ENCODE measurements around the gene GRK5. TPM values are rescaled to one million over a fixed set of nuclear protein-coding genes. Genes with fewer than 3 reads are reported as not detected.

GRK5 gene
- polyA plus RNA-seq, 1 donor from 2014 or later, result 34.9 TPM

- Histone ChIP-seq H3K9ac (ENCODE audit: low read length) (no peak overlapping the region), H3K27ac (ENCODE audit: low read length) (no peak overlapping the region), H3K79me2 (replicated peaks; ENCODE audit: insufficient read depth, low read length) (no peaks in the 10 kb centered on the region), H3K9me3 (ENCODE audit: low read length) (no peaks in the 10 kb centered on the region), H3F3A (ENCODE audit: insufficient read depth, low read length, poor library complexity, severe bottlenecking) (no peaks in the 10 kb centered on the region), H3K36me3 (ENCODE audit: insufficient read depth, low read length) (no peaks in the 10 kb centered on the region), H3K27me3 (ENCODE audit: insufficient read depth, low read depth, low read length) (no peaks in the 10 kb centered on the region), H3K4me2 (ENCODE audit: low read length) (no peak overlapping the region), H3K9me2 (ENCODE audit: insufficient read depth, low read length) (no peaks in the 10 kb centered on the region), H2AFZ (ENCODE audit: low read depth, low read length) (no peak overlapping the region), H4K20me1 (ENCODE audit: insufficient read depth) (no peaks in the 10 kb centered on the region), H3K4me3 (ENCODE audit: low read length) (no peak overlapping the region)
- no peak for TF ChIP-seq TAF1 (IDR thresholded peaks at IDR 0.05; ENCODE audit: low read depth)
- no peak for TF ChIP-seq EZH2 (IDR thresholded peaks at IDR 0.05; ENCODE audit: borderline replicate concordance, insufficient read depth, low read length, poor library complexity, severe bottlenecking)
- no peak for TF ChIP-seq REST (IDR thresholded peaks at IDR 0.05; ENCODE audit: borderline replicate concordance)
- no peak for TF ChIP-seq CTCF (IDR thresholded peaks at IDR 0.05; ENCODE audit: poor library complexity, severe bottlenecking)
- no peak for TF ChIP-seq SMC3 (conservative IDR thresholded peaks at IDR 0.05; ENCODE audit: poor library complexity)
- no peak for TF ChIP-seq POLR2AphosphoS5 (IDR thresholded peaks at IDR 0.05)
- TF ChIP-seq RAD21 (conservative IDR thresholded peaks at IDR 0.05), result no peak
These were observed 214.7 kb downstream of the GRK5 start for GRCh38 chr10:119421891-119422681.

- no peaks in the 10 kb centered on the region for H3K79me2 ChIP-seq (replicated peaks; ENCODE audit: insufficient read depth, low read length)
- H3K27me3 ChIP-seq (ENCODE audit: insufficient read depth, low read depth, low read length), result no peaks in the 10 kb centered on the region
- H3K4me3 ChIP-seq (ENCODE audit: low read length), result no peak overlapping the region
- no peak overlapping the region for H3K4me2 ChIP-seq (ENCODE audit: low read length)
- H3K36me3 ChIP-seq (ENCODE audit: insufficient read depth, low read length), result no peaks in the 10 kb centered on the region
- no peak overlapping the region for H2AFZ ChIP-seq (ENCODE audit: low read depth, low read length)
- TF ChIP-seq REST (IDR thresholded peaks at IDR 0.05; ENCODE audit: borderline replicate concordance), result no peak
- no peak for TF ChIP-seq RAD21 (conservative IDR thresholded peaks at IDR 0.05)
- no peak for TF ChIP-seq POLR2AphosphoS5 (IDR thresholded peaks at IDR 0.05)
- TF ChIP-seq SMC3 (conservative IDR thresholded peaks at IDR 0.05; ENCODE audit: poor library complexity), result no peak
- no peak for TF ChIP-seq TAF1 (IDR thresholded peaks at IDR 0.05; ENCODE audit: low read depth)
- no peak for TF ChIP-seq EP300 (conservative IDR thresholded peaks at IDR 0.05; ENCODE audit: poor library complexity, severe bottlenecking)
- TF ChIP-seq CTCF (IDR thresholded peaks at IDR 0.05; ENCODE audit: poor library complexity, severe bottlenecking), result no peak
- no peak for TF ChIP-seq EZH2 (IDR thresholded peaks at IDR 0.05; ENCODE audit: borderline replicate concordance, insufficient read depth, low read length, poor library complexity, severe bottlenecking)
- TF ChIP-seq MXI1 (conservative IDR thresholded peaks at IDR 0.05; ENCODE audit: poor library complexity, severe bottlenecking), result no peak
- H3K27ac ChIP-seq (ENCODE audit: low read length), result no peak overlapping the region
- H3K9ac ChIP-seq (ENCODE audit: low read length), result no peak overlapping the region
- no peaks in the 10 kb centered on the region for H3K9me2 ChIP-seq (ENCODE audit: insufficient read depth, low read length)
- H3K9me3 ChIP-seq (ENCODE audit: low read length), result peaks cover 3% of the 10 kb centered on the region
- H3F3A ChIP-seq (ENCODE audit: insufficient read depth, low read length, poor library complexity, severe bottlenecking), result no peaks in the 10 kb centered on the region
- H4K20me1 ChIP-seq (ENCODE audit: insufficient read depth), result no peaks in the 10 kb centered on the region
These were observed 215.5 kb downstream of the GRK5 start for GRCh38 chr10:119422682-119423509.
